ENCODE measurements around the gene SVIL. TPM values are rescaled to one million over a fixed set of nuclear protein-coding genes. Genes with fewer than 3 reads are reported as not detected.

SVIL gene
- total RNA-seq, 1 experiment from 2014 or later, result 166 TPM

DNA sequence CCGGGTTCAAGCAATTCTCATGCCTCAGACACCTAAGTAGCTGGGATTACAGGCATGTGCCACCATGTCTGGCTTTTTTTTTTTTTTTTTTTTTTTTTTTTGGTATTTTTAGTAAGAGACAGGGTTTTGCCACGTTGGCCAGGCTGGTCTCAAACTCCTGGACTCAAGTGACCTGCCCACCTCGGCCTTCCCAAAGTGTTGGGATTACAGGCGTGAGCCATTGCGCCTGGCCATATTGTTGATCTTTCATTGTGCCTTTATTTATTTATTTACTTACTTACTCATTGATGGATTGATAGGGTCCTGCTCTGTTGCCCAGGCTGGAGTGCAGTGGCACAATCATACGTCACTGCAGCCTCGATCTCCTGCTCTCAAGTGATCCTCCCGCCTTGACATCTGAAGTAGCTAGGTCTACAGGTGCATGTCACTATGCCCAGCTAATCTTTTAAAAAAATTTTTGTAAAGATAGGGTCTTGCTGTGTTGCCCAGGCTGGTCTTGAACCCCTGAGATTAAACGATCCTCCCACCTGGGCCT is 30.4 kb downstream of the SVIL start:
- Histone ChIP-seq H3K36me3 (ENCODE audit: low read depth) (no peaks in the 10 kb centered on the region), H3K9me3 (ENCODE audit: insufficient read depth, low read depth) (no peaks in the 10 kb centered on the region), H3K4me2 (no peak overlapping the region), H4K20me1 (ENCODE audit: insufficient read depth) (no peaks in the 10 kb centered on the region), H3F3A (ENCODE audit: insufficient read depth, low read depth) (no peaks in the 10 kb centered on the region), H3K4me1 (replicated peaks; ENCODE audit: insufficient read depth) (no peaks in the 10 kb centered on the region), H3K27ac (no peak overlapping the region), H2AFZ (no peak overlapping the region), H3K79me2 (ENCODE audit: low read depth) (peaks cover 4% of the 10 kb centered on the region; the same call in 1 of the 2 replicates), H3K4me3 (no peak overlapping the region), H3K27me3 (ENCODE audit: insufficient read depth, low read depth) (no peaks in the 10 kb centered on the region), H3K9me2 (ENCODE audit: insufficient read depth) (no peaks in the 10 kb centered on the region)
- TF ChIP-seq, protein P1, sequence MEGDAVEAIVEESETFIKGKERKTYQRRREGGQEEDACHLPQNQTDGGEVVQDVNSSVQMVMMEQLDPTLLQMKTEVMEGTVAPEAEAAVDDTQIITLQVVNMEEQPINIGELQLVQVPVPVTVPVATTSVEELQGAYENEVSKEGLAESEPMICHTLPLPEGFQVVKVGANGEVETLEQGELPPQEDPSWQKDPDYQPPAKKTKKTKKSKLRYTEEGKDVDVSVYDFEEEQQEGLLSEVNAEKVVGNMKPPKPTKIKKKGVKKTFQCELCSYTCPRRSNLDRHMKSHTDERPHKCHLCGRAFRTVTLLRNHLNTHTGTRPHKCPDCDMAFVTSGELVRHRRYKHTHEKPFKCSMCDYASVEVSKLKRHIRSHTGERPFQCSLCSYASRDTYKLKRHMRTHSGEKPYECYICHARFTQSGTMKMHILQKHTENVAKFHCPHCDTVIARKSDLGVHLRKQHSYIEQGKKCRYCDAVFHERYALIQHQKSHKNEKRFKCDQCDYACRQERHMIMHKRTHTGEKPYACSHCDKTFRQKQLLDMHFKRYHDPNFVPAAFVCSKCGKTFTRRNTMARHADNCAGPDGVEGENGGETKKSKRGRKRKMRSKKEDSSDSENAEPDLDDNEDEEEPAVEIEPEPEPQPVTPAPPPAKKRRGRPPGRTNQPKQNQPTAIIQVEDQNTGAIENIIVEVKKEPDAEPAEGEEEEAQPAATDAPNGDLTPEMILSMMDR (conservative IDR thresholded peaks at IDR 0.05), result no peak
- TF ChIP-seq EZH2 (IDR thresholded peaks at IDR 0.05; ENCODE audit: low read depth), result no peak
- intact Hi-C loops (cut with micrococcal nuclease; ENCODE audit: unreplicated experiment), result no loop called here
- POLR2A ChIA-PET (ENCODE audit: unreplicated experiment), result no interaction called here
- BruUV-seq (replicated peaks), result no TSS peak
- DNase-seq, result no peak
- CTCF ChIA-PET, result interaction anchor here (0.6 kb wide), 1 partner anchor 11 kb away, joined by 3 read pairs; no protein-coding TSS in a partner anchor

DNA sequence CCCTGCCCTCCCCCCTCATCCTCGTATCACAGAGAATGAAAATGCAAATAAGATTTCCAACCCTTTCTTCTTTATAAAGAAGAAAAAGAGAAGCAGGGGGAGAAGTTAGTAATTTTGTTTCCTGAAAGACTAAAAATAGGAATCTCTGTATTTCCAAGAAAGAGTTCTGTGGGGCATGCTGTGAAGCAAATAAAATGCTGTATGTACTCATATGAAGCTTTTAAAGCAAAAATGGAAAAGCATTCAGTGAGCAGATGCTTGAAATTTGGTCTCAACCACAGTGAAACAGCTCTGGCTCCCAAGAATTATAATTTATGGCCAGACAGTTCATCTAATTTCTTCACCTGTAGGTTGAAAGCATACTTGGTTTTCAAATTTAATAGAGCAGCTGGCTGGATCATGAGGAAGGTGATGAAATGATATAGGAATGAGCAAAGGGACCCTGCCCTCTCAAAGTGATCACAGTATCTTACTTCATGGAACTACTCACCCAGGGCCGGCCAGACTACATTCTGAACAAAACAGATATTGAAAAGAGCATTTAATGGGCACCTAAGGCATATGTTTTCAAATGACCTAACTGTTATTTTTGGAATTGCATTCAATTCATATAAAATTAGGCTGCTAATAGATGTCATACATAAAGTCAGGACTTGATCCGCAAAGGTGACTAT is 31.4 kb downstream of the SVIL start:
- POLR2A ChIA-PET (ENCODE audit: unreplicated experiment), result no interaction called here
- Histone ChIP-seq H4K20me1 (ENCODE audit: insufficient read depth) (no peaks in the 10 kb centered on the region), H3K9me2 (ENCODE audit: insufficient read depth) (no peaks in the 10 kb centered on the region), H3K36me3 (ENCODE audit: low read depth) (no peaks in the 10 kb centered on the region), H3K27ac (no peak overlapping the region), H3K27me3 (ENCODE audit: insufficient read depth, low read depth) (no peaks in the 10 kb centered on the region), H3K4me1 (replicated peaks; ENCODE audit: insufficient read depth) (no peaks in the 10 kb centered on the region), H3F3A (ENCODE audit: insufficient read depth, low read depth) (no peaks in the 10 kb centered on the region), H3K4me3 (no peak overlapping the region), H3K9me3 (ENCODE audit: insufficient read depth, low read depth) (no peaks in the 10 kb centered on the region), H3K4me2 (no peak overlapping the region), H2AFZ (no peak overlapping the region), H3K79me2 (ENCODE audit: low read depth) (peaks cover 4% of the 10 kb centered on the region; the same call in 1 of the 2 replicates)
- CTCF ChIA-PET, result interaction anchor here (0.6 to 0.9 kb wide), 3 partner anchors 10 to 65 kb away, joined by 3 to 9 read pairs (median 3); no protein-coding TSS in a partner anchor
- intact Hi-C loops (cut with micrococcal nuclease; ENCODE audit: unreplicated experiment), result no loop called here
- no peak for DNase-seq
- TF ChIP-seq EZH2 (IDR thresholded peaks at IDR 0.05; ENCODE audit: low read depth), result no peak
- TF ChIP-seq, protein P1 (conservative IDR thresholded peaks at IDR 0.05), result no peak
- BruUV-seq (replicated peaks), result no TSS peak

DNA sequence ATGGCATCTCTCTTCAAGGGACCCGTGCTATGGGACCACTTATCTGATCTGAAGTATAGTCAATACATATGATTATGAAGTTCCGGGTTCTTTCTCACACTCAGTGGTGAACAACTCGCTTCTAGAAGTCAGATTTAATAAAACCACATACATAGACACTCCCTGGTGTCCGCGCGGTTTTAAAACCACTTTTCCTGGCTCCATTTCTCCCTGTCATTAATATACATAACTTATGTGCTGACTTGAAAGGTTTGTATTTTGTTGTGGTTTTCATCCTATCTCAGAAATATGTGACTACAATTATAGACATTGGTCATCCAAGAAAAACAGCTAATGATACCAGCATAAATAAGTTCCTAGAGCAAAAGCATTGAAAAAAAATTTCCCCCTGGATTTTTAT is 34.0 kb downstream of the SVIL start:
- no peaks in the 10 kb centered on the region for H3K36me3 ChIP-seq (ENCODE audit: low read depth)
- H3F3A ChIP-seq (ENCODE audit: insufficient read depth, low read depth), result no peaks in the 10 kb centered on the region
- TF ChIP-seq, protein P1 (conservative IDR thresholded peaks at IDR 0.05), result no peak
- no peak for TF ChIP-seq EZH2 (IDR thresholded peaks at IDR 0.05; ENCODE audit: low read depth)
- POLR2A ChIA-PET (ENCODE audit: unreplicated experiment), result no interaction called here
- no peaks in the 10 kb centered on the region for H3K9me2 ChIP-seq (ENCODE audit: insufficient read depth)
- no peaks in the 10 kb centered on the region for H3K4me1 ChIP-seq (replicated peaks; ENCODE audit: insufficient read depth)
- no peaks in the 10 kb centered on the region for H4K20me1 ChIP-seq (ENCODE audit: insufficient read depth)
- intact Hi-C loops (cut with micrococcal nuclease; ENCODE audit: unreplicated experiment), result no loop called here
- H3K9me3 ChIP-seq (ENCODE audit: insufficient read depth, low read depth), result no peaks in the 10 kb centered on the region
- no peak overlapping the region for H3K27ac ChIP-seq
- DNase-seq, result no peak
- no peaks in the 10 kb centered on the region for H3K27me3 ChIP-seq (ENCODE audit: insufficient read depth, low read depth)
- peaks cover 4% of the 10 kb centered on the region; the same call in 1 of the 2 replicates for H3K79me2 ChIP-seq (ENCODE audit: low read depth)
- BruUV-seq (replicated peaks), result no TSS peak
- CTCF ChIA-PET, result no interaction called here
- no peak overlapping the region for H3K4me3 ChIP-seq
- H2AFZ ChIP-seq, result no peak overlapping the region
- H3K4me2 ChIP-seq, result no peak overlapping the region
